Lung (tissue), 16 donors: ENCODE results near the gene PSMD13. TPM values are rescaled to one million over a fixed set of nuclear protein-coding genes. Genes with fewer than 3 reads are reported as not detected.
"Not testable (repeated sequence)": the region's sequence is repeated elsewhere in the genome, so short reads cannot be mapped to it uniquely, and the experiment has no call there.

Source experiments
- ATAC-seq: fragments of 200-7000 bp; cut with Tn5 transposase; one replicate; pipeline ENCODE4 v1.9.1; 2020; ENCODE audit warnings: moderate number of reproducible peaks; ENCODE audit not compliant: insufficient read depth, low FRiP score
- DNase-seq, 3 donors: peaks; one replicate each; pipeline ENCODE4 v3.0.0-alpha.2; 2013 to 2017
- H3K27ac ChIP-seq, 2 donors: one replicate each; pipeline ENCODE4 v1.5.1; 2013; ENCODE audit warnings: mild to moderate bottlenecking in 2 of 2, moderate library complexity in 2 of 2, control low read depth in 1 of 2, inconsistent platforms in 1 of 2, low read depth in 1 of 2, low read length in 1 of 2
- H3K27me3 ChIP-seq, 3 donors: one replicate each; pipeline ENCODE4 v1.5.1; 2013; ENCODE audit warnings: low read length in 2 of 3; ENCODE audit not compliant: control insufficient read depth in 3 of 3, insufficient read depth in 3 of 3
- H3K36me3 ChIP-seq, 4 donors: one replicate each; pipeline ENCODE4 v1.5.1; 2013; ENCODE audit warnings: low read length in 4 of 4, mild to moderate bottlenecking in 1 of 4, moderate library complexity in 1 of 4; ENCODE audit not compliant: control insufficient read depth in 4 of 4, insufficient read depth in 4 of 4
- H3K4me1 ChIP-seq, 5 donors: one replicate each; pipeline ENCODE4 v1.5.1; 2013; ENCODE audit warnings: low read length in 5 of 5, mild to moderate bottlenecking in 2 of 5, moderate library complexity in 1 of 5; ENCODE audit not compliant: control insufficient read depth in 5 of 5, insufficient read depth in 5 of 5
- H3K4me3 ChIP-seq: one replicate; pipeline ENCODE4 v1.5.1; 2013; ENCODE audit warnings: mild to moderate bottlenecking, control low read depth, moderate library complexity
- H3K9ac ChIP-seq, 2 donors: one replicate each; pipeline ENCODE4 v1.5.1; 2013; ENCODE audit warnings: low read length in 2 of 2, control low read depth in 1 of 2; ENCODE audit not compliant: insufficient read depth in 1 of 2
- H3K9me3 ChIP-seq, 4 donors: one replicate each; pipeline ENCODE4 v1.5.1; 2013; ENCODE audit warnings: low read length in 3 of 4, mild to moderate bottlenecking in 1 of 4, moderate library complexity in 1 of 4; ENCODE audit not compliant: control insufficient read depth in 4 of 4, insufficient read depth in 3 of 4
- CTCF ChIP-seq: IDR thresholded peaks from 2 replicates; pipeline ENCODE4 v1.5.1; 2012; ENCODE audit warnings: mild to moderate bottlenecking; ENCODE audit errors: control extremely low read depth, extremely low read depth
- WGBS, 2 donors: extraction: QIAGEN DNeasy Blood & Tissue Kit; methylation state at CpG; one replicate each; pipeline ENCODE4 v1.1.7; 2013; 5-methylcytosine and 5-hydroxymethylcytosine counted together
- long read RNA-seq, 5 donors: transcript quantifications; one replicate each; lab custom pipeline, GENCODE V29; 2026
- polyA plus RNA-seq, 2 donors: library from polyadenylated mRNA; stranded (reverse); fragments of 200-250 nt; gene quantifications; one replicate each; pipeline ENCODE4 v1.2.1, GENCODE V29; 2013
- total RNA-seq, 2 donors: library from RNA; depleted of rRNA in 1 of 2; stranded (reverse); fragments of >200 nt in 1 of 2; gene quantifications; one replicate each; pipeline ENCODE4 v1.2.1, GENCODE V29; 2014 to 2021
- donor health status: control.
- donor health status: control.
- donor health status: Bipolar disorder and iron deficiency.
- donor health status: healthy.
- donor health status: DM: yes; HTN: yes; CAD: no.

The PSMD13 gene
- 100 to 1,000 TPM in 1 of 2 donors, 10 to 100 TPM in 1; 75.2 to 131 TPM for total RNA-seq
- polyA plus RNA-seq, result 100 to 1,000 TPM; 158 to 184 TPM
- long read RNA-seq, donor 1, transcript PSMD13-212 (13 exons, 1,991 nt), result major isoform, 32 of 48 reads
- long read RNA-seq, donor 1, transcript PSMD13-207 (1 exons, 2,200 nt), result minor isoform, 14 of 48 reads
- long read RNA-seq, donor 1, partial matches to known transcripts, result 0 of 48 reads
- long read RNA-seq, donor 1, other reads (novel, unspliced or antisense), result 0 of 48 reads
- long read RNA-seq, donor 2, transcript PSMD13-212 (13 exons, 1,991 nt), result major isoform, 17 of 28 reads
- long read RNA-seq, donor 2, transcript PSMD13-207 (1 exons, 2,200 nt), result minor isoform, 10 of 28 reads
- long read RNA-seq, donor 2, partial matches to known transcripts, result 0 of 28 reads
- long read RNA-seq, donor 2, other reads (novel, unspliced or antisense), result 0 of 28 reads
- long read RNA-seq, donor 3, transcript PSMD13-212 (13 exons, 1,991 nt), result major isoform, 17 of 29 reads
- long read RNA-seq, donor 3, transcript PSMD13-207 (1 exons, 2,200 nt), result minor isoform, 10 of 29 reads
- long read RNA-seq, donor 3, partial matches to known transcripts, result 0 of 29 reads
- long read RNA-seq, donor 3, other reads (novel, unspliced or antisense), result 0 of 29 reads
- long read RNA-seq, donor 4, transcript PSMD13-207 (1 exons, 2,200 nt), result minor isoform, 9 of 24 reads
- long read RNA-seq, donor 4, transcript PSMD13-212 (13 exons, 1,991 nt), result major isoform, 10 of 24 reads
- long read RNA-seq, donor 4, transcript PSMD13-210 (2 exons, 507 nt), result minor isoform, 5 of 24 reads
- long read RNA-seq, donor 4, partial matches to known transcripts, result 0 of 24 reads
- long read RNA-seq, donor 4, other reads (novel, unspliced or antisense), result 0 of 24 reads
- long read RNA-seq, donor 5, transcript PSMD13-212 (13 exons, 1,991 nt), result major isoform, 44 of 75 reads
- long read RNA-seq, donor 5, transcript PSMD13-207 (1 exons, 2,200 nt), result minor isoform, 13 of 75 reads
- long read RNA-seq, donor 5, transcript PSMD13-202 (12 exons, 1,489 nt), result minor isoform, 5 of 75 reads
- long read RNA-seq, donor 5, partial matches to known transcripts, result 11 of 75 reads
- long read RNA-seq, donor 5, other reads (novel, unspliced or antisense), result 0 of 75 reads

GRCh38 chr11:236774-237767 lies at the start of gene PSMD13:
Gene PSMD13 (plus strand): TSS chr11:236976. CDS start chr11:237050, 74 bp downstream.
- no peaks in the 10 kb centered on the region for H3K27me3 ChIP-seq
- ATAC-seq (peak; percentile 95), DNase-seq (peak; percentile 90 to 93 (median 90))
- H3K4me3 ChIP-seq, result peak within 1 kb of the TSS; percentile 99
- peak within 1 kb of the TSS; percentile 98 to 99 for H3K27ac ChIP-seq
- 1 to 2% methylated on average over 62 of the region's 62 CpGs for WGBS, 2 donors
- H3K9me3 ChIP-seq, result no peaks in the 10 kb centered on the region
- peaks cover 7 to 16% (median 11%) of the 10 kb centered on the region in 4 donors for H3K36me3 ChIP-seq
- peaks cover 5 to 19% (median 15%) of the 10 kb centered on the region in 5 donors for H3K4me1 ChIP-seq
- no peak for TF ChIP-seq CTCF
- peak within 1 kb of the TSS; percentile 93 to 95 for H3K9ac ChIP-seq

DNA sequence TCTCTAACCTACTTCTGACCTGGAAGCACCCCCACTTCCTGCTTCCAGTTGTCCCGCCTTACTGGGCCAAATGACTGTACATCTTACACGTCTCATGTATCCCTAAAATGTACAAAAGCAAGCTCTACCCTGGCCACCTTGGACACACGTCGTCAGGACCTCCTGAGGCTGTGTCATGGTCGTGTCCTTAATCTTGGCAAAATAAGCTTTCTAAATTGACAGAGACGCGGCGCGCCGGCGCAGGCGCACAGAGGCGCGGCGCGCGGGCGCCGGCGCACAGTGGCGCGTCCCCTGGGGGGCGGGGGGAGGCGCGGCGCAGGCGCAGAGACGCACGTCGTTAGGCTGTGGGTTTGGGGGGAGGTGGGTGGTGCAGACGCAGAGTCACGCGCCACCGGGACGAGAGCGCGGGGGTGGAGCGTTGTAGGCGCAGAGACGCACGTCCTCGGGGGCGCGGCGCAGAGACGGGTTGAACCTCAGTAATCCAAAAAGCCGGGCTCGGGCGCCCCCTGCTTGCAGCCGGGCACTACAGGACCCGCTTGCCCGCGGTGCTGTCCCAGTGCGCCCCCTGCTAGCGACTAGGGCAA lies 47.5 kb upstream of the PSMD13 start:
- not testable (repeated sequence) for H3K9me3 ChIP-seq, H3K27me3 ChIP-seq, H3K4me3 ChIP-seq, DNase-seq, H3K9ac ChIP-seq, H3K36me3 ChIP-seq, H3K27ac ChIP-seq, ATAC-seq, H3K4me1 ChIP-seq
- 85 to 87% methylated on average over 33 to 40 of the region's 55 CpGs for WGBS, 2 donors

GRCh38 chr11:189843-190311 lies 46.9 kb upstream of the PSMD13 start:
- H3K4me1 ChIP-seq, H3K9ac ChIP-seq, DNase-seq, H3K36me3 ChIP-seq, H3K4me3 ChIP-seq, H3K9me3 ChIP-seq, H3K27me3 ChIP-seq, H3K27ac ChIP-seq: not testable (repeated sequence)
- peak; percentile 65 for ATAC-seq
- 69 to 71% methylated on average over 6 to 10 of the region's 25 CpGs for WGBS, 2 donors

DNA sequence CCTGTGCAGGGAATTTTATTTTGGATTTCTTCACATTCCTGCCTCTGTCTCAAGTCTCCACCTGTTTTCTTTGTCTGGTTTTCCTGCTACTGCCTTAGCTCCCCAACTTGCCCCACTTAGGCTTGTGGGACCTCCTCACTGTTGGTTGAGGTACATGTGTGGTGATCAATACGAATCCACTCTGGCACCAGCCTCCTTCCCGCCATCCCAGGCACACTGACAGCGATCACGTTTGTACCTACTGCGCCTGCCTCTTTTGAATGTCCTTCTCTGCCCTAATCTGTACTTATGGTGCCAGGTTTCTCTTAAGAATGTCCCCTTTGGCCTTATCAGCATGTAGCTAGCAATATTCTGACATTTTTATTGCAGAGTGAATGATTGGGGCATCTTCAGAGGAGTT lies 46.2 kb upstream of the PSMD13 start:
- not testable (repeated sequence) for DNase-seq, H3K4me1 ChIP-seq, H3K27ac ChIP-seq, H3K36me3 ChIP-seq, ATAC-seq, H3K9ac ChIP-seq, H3K4me3 ChIP-seq, H3K27me3 ChIP-seq, H3K9me3 ChIP-seq
- WGBS, 2 donors, result 77 to 82% methylated on average over 5 of the region's 5 CpGs

DNA sequence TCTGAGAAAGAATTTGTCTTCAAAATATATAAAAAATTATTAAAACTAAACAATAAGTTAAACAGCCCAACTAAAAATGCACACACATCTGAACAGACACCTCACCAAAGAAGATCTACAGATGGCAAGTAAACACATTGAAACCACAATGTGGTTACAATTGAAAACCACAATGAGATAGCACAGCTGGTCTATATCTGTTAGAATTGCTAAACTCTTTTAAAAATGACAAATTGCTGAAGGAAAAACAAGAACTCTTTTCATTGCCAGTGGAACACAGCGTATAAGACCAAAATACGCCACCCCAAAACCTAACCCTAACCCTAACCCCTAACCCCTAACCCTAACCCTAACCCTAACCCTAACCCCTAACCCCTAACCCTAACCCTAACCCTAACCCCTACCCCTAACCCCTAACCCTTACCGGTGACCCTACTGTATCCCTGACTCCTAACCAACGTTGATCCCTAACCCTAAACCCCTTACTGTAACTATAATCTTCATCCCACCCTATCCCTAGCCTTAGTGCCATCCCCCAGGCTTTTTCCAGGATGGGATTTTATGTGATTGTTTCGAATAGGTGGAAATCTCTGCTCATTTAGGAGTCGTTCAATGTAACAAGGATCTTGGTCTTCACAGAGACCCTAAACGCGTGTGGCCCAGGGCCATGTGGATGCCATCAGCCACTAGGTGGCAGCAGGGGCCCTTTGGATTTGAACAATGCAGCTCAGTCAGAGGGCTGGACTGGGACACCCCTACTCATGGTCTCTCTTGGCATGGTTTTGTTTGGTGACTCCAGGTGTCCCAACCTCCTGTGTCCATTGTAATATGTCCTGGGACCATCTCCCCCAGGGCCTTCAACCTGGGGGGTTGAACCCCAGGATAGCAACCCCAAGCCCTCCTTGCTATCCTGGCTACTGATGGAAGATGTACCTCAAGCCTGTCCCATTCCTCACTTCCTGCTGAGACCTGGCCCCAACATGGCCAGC lies 45.0 kb upstream of the PSMD13 start:
- not testable (repeated sequence) for ATAC-seq, H3K27ac ChIP-seq, H3K9me3 ChIP-seq, H3K4me3 ChIP-seq, DNase-seq, H3K9ac ChIP-seq, H3K27me3 ChIP-seq, H3K36me3 ChIP-seq, H3K4me1 ChIP-seq
- WGBS, 2 donors, result 32 to 47% methylated on average over 4 to 7 of the region's 8 CpGs
